GM19099 (cell line): Measurements from ENCODE around the gene ACOX1.
A peak's percentile ranks its signal among the peaks of the same experiment; 100 is the strongest.

ENCODE experiments used
- POLR2A ChIP-seq: IDR thresholded peaks from 3 replicates; pipeline ENCODE4 v1.6.1; 2011; ENCODE audit warnings: low read depth; ENCODE audit not compliant: insufficient read length; ENCODE audit errors: extremely low read depth

ACOX1 gene

GRCh38 chr17:76000755-76001521, 22.0 kb upstream of the ACOX1 start, which contains the start of gene CDK3:
Gene CDK3, plus strand, starts transcription at chr17:76000855. Its CDS starts 571 bp downstream, at chr17:76001426.
- no peak for TF ChIP-seq POLR2A

- TF ChIP-seq POLR2A: no peak
Measured at GRCh38 chr17:76000016-76000754, 21.2 kb upstream of the ACOX1 start.

DNA sequence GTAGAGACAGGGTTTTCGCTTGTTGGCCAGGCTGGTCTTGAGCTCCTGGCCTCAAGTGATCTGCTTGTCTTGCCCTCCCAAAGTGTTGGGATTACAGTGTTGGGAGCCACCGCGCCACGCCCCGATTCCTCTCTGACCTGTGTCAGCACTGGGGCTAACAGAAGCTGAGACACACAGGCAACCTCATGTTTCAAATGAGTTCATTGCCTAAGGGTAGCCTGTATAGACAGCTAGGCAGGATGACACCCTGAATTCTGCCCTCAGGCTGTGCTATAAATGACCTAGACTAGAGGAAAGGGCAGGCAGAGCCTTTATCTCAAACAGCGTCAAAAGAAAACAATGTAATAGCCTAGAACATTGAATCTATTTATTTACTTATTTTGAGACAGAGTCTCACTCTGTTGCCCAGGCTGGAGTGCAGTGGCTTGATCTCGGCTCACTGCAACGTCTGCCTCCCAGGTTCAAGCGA, 19.4 kb upstream of the ACOX1 start:
- TF ChIP-seq POLR2A: no peak

DNA sequence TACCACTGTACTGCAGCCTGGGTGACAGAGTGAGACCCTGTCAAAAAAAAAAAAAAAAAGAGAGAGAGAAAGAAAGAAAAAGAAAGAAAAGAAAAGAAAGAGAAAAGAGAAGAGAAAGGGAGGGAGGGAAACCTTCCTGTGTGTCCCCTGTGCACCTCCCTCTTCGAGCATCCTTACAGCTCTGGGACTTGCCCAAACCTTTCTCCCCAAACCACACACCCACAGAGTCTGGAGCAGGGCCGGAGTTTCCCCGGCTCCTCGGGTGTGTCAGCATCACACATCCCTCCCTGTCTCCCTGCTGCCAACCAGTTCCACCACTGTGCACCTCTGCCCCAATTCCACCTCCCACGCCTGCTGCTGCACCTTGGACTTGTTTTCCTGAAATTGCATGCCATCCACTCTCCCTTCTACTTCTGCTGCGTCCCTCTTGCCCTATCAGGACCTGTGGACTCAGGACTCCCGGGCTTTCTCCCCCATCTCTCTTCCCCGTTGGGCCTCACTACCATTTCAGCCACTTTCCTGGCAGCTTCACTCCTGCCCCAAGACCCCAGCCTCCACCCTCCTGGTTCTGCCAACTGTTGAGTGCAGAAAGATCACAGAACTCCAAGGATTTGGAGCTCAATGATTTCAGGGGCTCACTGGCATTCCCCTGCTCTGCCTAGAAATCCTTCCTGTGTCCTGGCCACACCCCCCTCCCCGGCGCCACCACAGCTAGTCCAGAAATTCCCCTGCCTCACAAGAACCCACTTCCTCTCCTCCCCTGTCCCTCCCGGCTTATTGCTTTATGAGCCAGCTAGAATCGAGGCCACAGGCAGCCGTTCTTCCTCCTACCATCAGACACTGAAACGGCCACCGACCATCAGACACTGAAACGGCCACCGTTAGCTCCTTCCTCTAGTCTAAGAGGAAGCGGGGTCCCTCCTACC, 18.0 kb upstream of the ACOX1 start:
- peak; percentile 15 for TF ChIP-seq POLR2A

DNA sequence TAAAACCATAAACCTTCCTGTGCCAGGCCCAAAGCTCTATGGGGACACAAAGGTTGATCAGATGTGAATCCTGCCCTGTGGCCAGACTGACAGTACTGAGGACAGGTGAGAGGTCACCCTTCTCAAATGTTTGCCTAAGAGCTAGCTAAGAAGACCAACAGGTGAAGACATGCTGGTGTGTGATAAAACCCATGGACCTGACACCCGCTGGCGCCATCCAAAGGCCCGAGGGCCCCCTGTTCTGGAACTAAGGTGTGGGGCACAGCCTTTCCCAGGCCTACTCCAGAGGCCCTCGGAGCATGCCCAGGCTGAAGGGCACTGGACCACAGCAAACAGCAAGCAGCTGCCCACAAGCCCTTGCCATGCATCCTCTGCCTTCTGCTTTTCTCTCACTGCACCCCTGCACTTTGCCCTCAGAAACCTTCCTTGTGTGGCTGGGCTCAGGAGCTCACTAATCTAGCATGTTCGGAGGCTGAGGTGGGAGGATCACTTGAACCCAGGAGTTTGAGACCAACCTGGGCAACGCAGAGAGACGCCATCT, 16.5 kb upstream of the ACOX1 start:
- no peak for TF ChIP-seq POLR2A

DNA sequence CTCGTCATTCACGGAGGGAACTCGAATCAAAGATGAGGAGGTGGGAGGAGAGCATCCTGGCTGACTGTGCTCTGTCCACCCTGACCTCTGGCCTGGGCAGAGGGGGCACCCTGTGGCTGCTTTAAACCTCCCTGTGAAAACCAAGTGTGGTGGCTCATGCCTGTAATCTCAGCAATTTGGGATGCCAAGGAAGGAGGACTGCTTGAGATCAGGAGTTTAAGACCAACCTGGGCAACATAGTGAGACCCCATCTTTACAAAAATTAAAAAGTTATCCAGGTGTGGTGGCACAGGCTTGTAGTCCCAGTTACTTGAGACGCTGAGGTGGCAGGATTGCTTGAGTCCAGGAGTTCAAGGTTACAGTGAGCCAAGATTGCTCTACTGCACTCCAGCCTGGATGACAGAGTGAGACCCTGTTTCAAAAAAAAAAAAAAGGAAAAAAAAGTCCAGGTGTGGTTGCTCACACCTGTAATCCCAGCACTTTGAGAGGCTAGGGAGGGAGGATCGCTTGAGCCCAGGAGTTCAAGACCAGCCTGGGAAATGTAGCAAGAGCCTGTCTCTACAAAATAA, 15.9 kb upstream of the ACOX1 start:
- TF ChIP-seq POLR2A: no peak

- no peak for TF ChIP-seq POLR2A
Measured at GRCh38 chr17:75991396-75991795, 12.4 kb upstream of the ACOX1 start.

- TF ChIP-seq POLR2A: no peak
Measured at GRCh38 chr17:75987041-75987440, 8.1 kb upstream of the ACOX1 start.

- no peak for TF ChIP-seq POLR2A
Measured at GRCh38 chr17:75985986-75986385, 7.0 kb upstream of the ACOX1 start.

DNA sequence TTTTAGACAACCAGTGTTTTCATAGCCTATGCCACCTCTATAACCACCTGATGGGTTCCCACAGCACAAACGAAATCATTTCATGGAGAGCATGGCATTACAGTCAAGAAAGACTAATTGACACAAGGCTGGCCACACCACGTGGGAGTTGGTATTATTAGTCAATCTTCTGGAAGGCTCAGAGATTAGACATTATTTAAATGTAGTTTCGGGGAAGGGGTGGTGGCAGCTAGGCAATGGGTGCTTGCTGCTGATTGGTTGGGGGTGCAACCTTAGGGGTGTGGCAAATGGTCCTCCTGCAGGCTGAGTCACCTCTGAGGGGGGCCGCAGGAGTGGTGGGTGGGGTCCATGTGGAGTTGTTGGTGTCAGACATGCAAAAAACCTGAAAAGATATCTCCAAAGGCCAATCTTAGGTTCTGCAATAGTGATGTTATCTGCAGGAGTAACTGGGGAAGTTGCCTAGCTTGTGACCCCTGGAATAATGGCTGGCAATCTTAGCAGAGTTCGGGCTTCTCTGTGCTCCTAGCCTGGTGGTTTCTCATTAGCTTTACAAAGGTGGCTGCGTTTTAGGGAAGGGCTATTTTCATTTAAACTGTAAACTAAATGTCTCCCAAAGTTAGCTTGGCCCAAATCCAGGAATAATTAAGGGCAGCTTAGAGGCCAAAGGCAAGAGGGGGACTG, 4.7 kb upstream of the ACOX1 start:
- TF ChIP-seq POLR2A: no peak

DNA sequence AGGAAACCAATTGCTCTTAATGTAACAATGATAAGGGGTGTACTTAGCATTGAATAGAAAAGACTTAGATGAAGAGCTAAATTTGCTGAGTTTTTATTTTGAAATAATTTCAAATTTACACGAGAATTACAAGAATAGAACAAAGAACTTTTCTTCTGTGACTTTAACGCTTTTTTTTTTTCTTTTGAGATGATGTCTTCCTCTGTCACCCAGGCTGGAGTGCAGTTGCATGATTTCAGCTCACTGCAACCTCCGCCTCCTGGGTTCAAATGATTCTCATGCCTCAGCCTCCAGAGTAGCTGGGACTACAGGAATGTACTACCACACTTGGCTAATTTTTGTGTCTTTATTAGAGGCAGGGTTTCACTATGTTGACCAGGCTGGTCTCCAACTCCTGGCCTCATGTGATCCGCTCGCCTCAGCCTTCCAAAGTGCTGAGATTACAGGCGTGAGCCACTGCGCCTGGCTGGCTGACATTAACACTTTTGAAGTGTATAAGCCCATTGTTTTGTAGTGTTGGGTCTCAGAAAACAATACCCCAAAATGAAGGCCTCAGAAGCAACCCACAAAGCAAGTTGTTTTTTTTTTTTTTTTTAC, 2.2 kb upstream of the ACOX1 start:
- TF ChIP-seq POLR2A: no peak

GRCh38 chr17:75980188-75981018, 1.4 kb upstream of the ACOX1 start:
- TF ChIP-seq POLR2A: no peak

GRCh38 chr17:75979705-75980187, 780 bp upstream of the ACOX1 start:
- TF ChIP-seq POLR2A: no peak
